GM12878 (cell line): ENCODE data around the gene CFAP99. TPM values are rescaled to one million over a fixed set of nuclear protein-coding genes. Genes with fewer than 3 reads are reported as not detected.
"Not testable (repeated sequence)": the region's sequence is repeated elsewhere in the genome, so short reads cannot be mapped to it uniquely, and the experiment has no call there.

Source experiments
- ATAC-seq: fragments of 200-7000 bp; cut with Tn5 transposase; 3 replicates; pipeline ENCODE4 v1.9.1; 2020; ENCODE audit warnings: mild to moderate bottlenecking, moderate library complexity
- BruUV-seq: library from RNA; stranded (reverse); fragments of 400-500 nt; replicated peaks from 2 replicates; lab custom pipeline; 2021; lab: Mats Ljungman, UMichigan
- CTCF ChIA-PET: fragments of 300-600 bp; sonication (Branson Sonifier 250); formaldehyde crosslinking; extraction: SDS; loops from one replicate; lab custom pipeline; 2021; ENCODE audit warnings: inconsistent platforms; lab: Yijun Ruan, JAX
- POLR2A ChIA-PET: fragments of 350-600 bp; formaldehyde crosslinking; extraction: SDS; loops from one replicate; lab custom pipeline; 2021; ENCODE audit warnings: inconsistent platforms; lab: Charles Lee
- RAD21 ChIA-PET: fragments of 300-600 bp; sonication (Branson Sonifier 250); formaldehyde crosslinking; loops from one replicate; lab custom pipeline; 2023; ENCODE audit warnings: antibody characterized with exemption; ENCODE audit not compliant: unreplicated experiment; lab: Charles Lee
- SMC1A ChIA-PET: fragments of 300-600 bp; sonication (Branson Sonifier 250); formaldehyde crosslinking; loops from one replicate; lab custom pipeline; 2023; ENCODE audit not compliant: unreplicated experiment, uncharacterized antibody; lab: Charles Lee
- DNase-seq: peaks from one replicate; pipeline ENCODE4 v3.0.0-alpha.2; 2011; ENCODE audit warnings: low read depth, low spot score
- FAIRE-seq: peaks from 3 replicates; lab custom pipeline; 2011; peaks lifted over from hg19 to GRCh38; lab: Jason Lieb, UNC
- H2AFZ ChIP-seq: 2 replicates; pipeline ENCODE4 v1.6.0; 2011; ENCODE audit warnings: low read depth, low read length, control low read depth; ENCODE audit not compliant: control insufficient read depth
- H3K27ac ChIP-seq: 2 replicates; pipeline ENCODE4 v1.5.1; 2011; ENCODE audit warnings: control low read depth; ENCODE audit not compliant: control insufficient read depth, insufficient read depth
- H3K27me3 ChIP-seq, 2 experiments: replicated peaks in 1 of 2; 2 replicates each; pipeline versions ENCODE4 v1.6.0 to v1.6.1; 2011; ENCODE audit warnings: low read length in 1 of 2; ENCODE audit not compliant: control insufficient read depth in 2 of 2, insufficient read depth in 2 of 2
- H3K36me3 ChIP-seq, 2 experiments: 2 replicates each; pipeline ENCODE4 v1.5.1; 2011; ENCODE audit warnings: low read length in 1 of 2; ENCODE audit not compliant: control insufficient read depth in 2 of 2, insufficient read depth in 2 of 2
- H3K4me1 ChIP-seq: 2 replicates; pipeline ENCODE4 v1.6.1; 2011; ENCODE audit warnings: mild to moderate bottlenecking, low read length, moderate library complexity, mixed read lengths; ENCODE audit not compliant: control insufficient read depth, insufficient read depth
- H3K4me2 ChIP-seq: 2 replicates; pipeline ENCODE4 v1.6.0; 2011; ENCODE audit warnings: control low read depth; ENCODE audit not compliant: control insufficient read depth, insufficient read depth
- H3K4me3 ChIP-seq: fragments of 200-600 bp; sonication (generic); 2 replicates; pipeline ENCODE4 v1.5.1; 2016
- H3K79me2 ChIP-seq: 2 replicates; pipeline ENCODE4 v1.6.0; 2011; ENCODE audit warnings: low read length; ENCODE audit not compliant: control insufficient read depth, insufficient read depth
- H3K9ac ChIP-seq: 2 replicates; pipeline ENCODE4 v1.8.0; 2011; ENCODE audit warnings: low read length, control low read depth, mixed read lengths; ENCODE audit not compliant: control insufficient read depth, insufficient read depth
- H3K9me3 ChIP-seq: replicated peaks from 3 replicates; pipeline ENCODE4 v1.5.1; 2011; ENCODE audit warnings: mild to moderate bottlenecking, low read length; ENCODE audit not compliant: control insufficient read depth, insufficient read depth
- H4K20me1 ChIP-seq: 2 replicates; pipeline ENCODE4 v1.6.0; 2011; ENCODE audit not compliant: control insufficient read depth, insufficient read depth
- WGBS: methylation state at CpG from one replicate; pipeline ENCODE4 v1.1.6; 2016; ENCODE audit warnings: low lambda C conversion rate; ENCODE audit not compliant: insufficient replicate concordance, insufficient coverage; ENCODE audit errors: missing lambda C conversion rate; 5-methylcytosine and 5-hydroxymethylcytosine counted together
- in situ Hi-C: fragments of 300-500 bp; cut with MboI; formaldehyde crosslinking; loops from 9 replicates; pipeline ENCODE4 v1.14.3; 2018; ENCODE audit warnings: mixed read lengths
- intact Hi-C: fragments of 100-400 bp; cut with micrococcal nuclease; formaldehyde crosslinking; loops from one replicate; pipeline ENCODE4 v1.14.2; 2022; ENCODE audit not compliant: unreplicated experiment
- polyA plus RNA-seq, 11 experiments: library from polyadenylated mRNA; depleted of rRNA in 4 of 11; unstranded in 6 of 11; stranded (reverse) in 5 of 11; fragments of >200 nt; fragmentation: Nextera tagmentation in 4 of 11; fragmentation: Illumina TruSeq in 1 of 11; extraction: Ambion mirVana in 4 of 11; extraction: Trizol in 1 of 11; gene quantifications; 1 replicate in 1 of 11; 2 replicates in 10 of 11; pipeline versions ENCODE4 v1.2.1 to v1.2.3, GENCODE V29; 2011 to 2016; ENCODE audit warnings: inconsistent platforms in 2 of 11, missing spikeins in 2 of 11, low read depth in 1 of 11
- total RNA-seq, 4 experiments: library from RNA; depleted of rRNA in 3 of 4; stranded (reverse); fragments of >200 nt in 3 of 4; fragmentation: Illumina TruSeq in 1 of 4; extraction: Trizol in 1 of 4; gene quantifications; 2 replicates each; pipeline versions ENCODE4 v1.2.1 to v1.2.3, GENCODE V29; 2013 to 2021

The CFAP99 gene
- total and polyA plus RNA-seq, 10 of the 15 experiments (the other 5 are each of a cell fraction or from before 2014, with no cell fraction given): not detected

DNA sequence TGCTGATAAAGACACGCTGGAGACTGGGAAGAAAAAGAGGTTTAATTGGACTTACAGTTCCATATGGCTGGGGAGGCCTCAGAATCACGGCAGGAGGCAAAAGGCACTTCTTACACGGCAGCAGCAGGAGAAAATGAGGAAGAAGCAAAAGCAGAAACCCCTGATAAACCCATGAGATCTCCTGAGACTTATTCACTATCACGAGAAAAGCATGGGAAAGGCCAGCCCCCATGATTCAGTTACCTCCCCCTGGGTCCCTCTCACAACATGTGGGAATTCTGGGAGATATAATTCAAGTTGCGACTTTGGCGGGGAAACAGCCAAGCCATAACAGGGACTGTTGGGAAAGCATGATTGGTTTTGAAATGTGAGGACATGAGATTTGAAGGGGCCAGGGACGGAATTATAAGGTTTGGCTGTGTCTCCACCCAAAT, 36.0 kb upstream of the CFAP99 start:
- H3K36me3 ChIP-seq, SMC1A ChIA-PET, BruUV-seq, H3K27me3 ChIP-seq, in situ Hi-C loops, H2AFZ ChIP-seq, ATAC-seq, H3K4me1 ChIP-seq, H3K4me3 ChIP-seq, H3K27ac ChIP-seq, H4K20me1 ChIP-seq, H3K79me2 ChIP-seq, H3K4me2 ChIP-seq, POLR2A ChIA-PET, intact Hi-C loops, FAIRE-seq, CTCF ChIA-PET, DNase-seq, H3K9me3 ChIP-seq, H3K9ac ChIP-seq, RAD21 ChIA-PET: not testable (repeated sequence)
- WGBS: 31% methylated on average over 7 of the region's 7 CpGs

DNA sequence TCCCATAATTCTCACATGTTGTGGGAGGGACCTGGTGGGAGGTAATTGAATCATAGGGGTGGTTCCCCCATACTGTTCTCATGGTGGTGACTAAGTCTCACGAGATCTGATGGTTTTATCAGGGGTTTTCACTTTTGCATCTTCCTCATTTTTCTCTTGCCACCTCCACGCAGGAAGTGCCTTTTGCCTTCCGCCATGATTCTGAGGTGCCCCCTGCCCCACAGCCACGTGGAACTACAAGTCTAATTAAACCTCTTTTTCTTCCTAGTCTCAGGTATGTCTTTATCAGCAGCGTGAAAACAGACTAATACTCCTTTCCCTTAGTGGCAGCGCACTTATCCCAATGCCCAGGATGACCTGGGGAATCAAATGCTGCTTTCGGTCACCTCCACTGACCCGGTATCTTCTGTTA, 35.5 kb upstream of the CFAP99 start:
- BruUV-seq, in situ Hi-C loops, FAIRE-seq, H2AFZ ChIP-seq, H3K27ac ChIP-seq, H3K36me3 ChIP-seq, SMC1A ChIA-PET, DNase-seq, H3K27me3 ChIP-seq, H3K4me1 ChIP-seq, H4K20me1 ChIP-seq, H3K4me2 ChIP-seq, POLR2A ChIA-PET, intact Hi-C loops, H3K4me3 ChIP-seq, CTCF ChIA-PET, H3K79me2 ChIP-seq, H3K9me3 ChIP-seq, ATAC-seq, RAD21 ChIA-PET, H3K9ac ChIP-seq: not testable (repeated sequence)
- WGBS: 41% methylated on average over 8 of the region's 8 CpGs
